GM18511 (cell line): ENCODE results near the gene SCAMP5.
A peak's percentile ranks its signal among the peaks of the same experiment; 100 is the strongest.

Source experiments
- ATAC-seq: cut with Tn5 transposase; IDR thresholded peaks from one replicate; pipeline ENCODE4 v1.9.1; 2021; ENCODE audit warnings: mild to moderate bottlenecking, moderate library complexity; ENCODE audit not compliant: unreplicated experiment

Gene SCAMP5, protein sequence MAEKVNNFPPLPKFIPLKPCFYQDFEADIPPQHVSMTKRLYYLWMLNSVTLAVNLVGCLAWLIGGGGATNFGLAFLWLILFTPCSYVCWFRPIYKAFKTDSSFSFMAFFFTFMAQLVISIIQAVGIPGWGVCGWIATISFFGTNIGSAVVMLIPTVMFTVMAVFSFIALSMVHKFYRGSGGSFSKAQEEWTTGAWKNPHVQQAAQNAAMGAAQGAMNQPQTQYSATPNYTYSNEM

DNA sequence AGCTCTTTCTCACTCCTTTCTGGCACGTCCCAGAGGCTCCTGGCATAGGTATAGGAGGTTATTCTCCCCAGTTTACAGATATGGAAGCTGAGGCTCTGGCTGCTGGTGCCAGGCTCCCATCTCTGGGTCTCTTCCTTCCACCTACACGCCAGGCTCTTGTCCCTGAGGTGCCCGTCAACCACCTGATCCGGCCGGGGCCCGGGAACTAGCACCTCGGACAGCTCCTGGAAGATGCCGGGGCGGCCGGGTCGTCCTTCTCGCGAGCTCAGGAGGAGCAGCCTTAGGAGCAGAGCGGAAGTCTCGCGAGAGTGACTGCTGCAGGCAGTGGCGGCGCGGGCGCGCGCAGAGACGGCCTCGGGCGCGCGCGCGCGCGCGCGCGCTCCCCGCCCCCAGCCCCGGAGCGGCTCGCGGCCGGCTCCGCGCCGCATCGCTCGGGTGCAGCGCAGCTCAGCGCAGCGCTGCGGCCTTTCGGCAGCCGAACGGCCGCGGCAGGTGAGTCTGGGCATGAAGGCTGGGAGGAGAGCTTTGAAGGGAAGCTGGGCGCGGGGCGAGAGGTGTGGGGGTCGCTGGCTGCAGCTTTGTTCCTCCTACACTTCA is at the start of gene SCAMP5:
TSS of gene SCAMP5 (plus strand) at position 382 of the 597 bp plus-strand sequence. CDS start 16,277 bp downstream, outside the sequence.
- ATAC-seq = peak; percentile 78

DNA sequence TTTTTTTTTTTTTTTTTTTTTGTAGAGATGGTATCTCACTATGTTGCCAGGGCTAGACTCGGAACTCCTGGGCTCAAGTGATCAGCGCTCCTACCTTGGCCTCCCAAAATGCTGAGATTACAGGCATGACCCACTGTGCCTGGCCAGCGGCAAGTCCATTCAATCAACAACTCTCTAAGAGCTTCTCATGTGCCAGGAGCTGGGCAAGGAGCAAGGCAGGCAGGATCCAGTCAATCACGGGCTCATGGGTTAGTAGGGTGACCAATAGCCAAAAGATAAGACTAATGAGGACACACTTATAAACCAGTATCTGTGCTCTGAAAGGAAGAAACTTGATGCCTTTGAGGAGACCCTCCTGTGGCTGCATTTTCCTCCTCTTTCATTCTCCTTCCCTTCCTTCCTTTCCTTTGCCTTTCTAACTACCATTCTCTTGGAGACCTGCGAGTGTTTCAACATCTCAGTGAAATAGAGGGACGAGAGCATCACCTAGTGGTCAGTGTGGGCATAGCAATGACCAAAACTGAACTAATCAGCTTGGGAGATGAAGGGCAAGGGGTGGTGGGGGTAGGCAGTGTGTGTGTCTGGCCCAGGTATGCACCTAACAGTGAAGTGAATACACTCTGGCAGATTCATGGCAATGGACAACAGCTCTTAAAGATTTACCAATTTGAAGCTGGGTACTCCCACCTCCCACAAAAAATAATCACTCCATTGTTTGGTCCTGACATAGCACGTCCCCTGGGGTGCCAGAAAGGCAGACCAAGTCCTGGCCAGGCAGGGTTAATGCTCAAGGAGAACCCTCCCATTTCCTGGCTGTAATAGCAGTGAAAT is 45.1 kb upstream of the SCAMP5 start:
- no peak for ATAC-seq

DNA sequence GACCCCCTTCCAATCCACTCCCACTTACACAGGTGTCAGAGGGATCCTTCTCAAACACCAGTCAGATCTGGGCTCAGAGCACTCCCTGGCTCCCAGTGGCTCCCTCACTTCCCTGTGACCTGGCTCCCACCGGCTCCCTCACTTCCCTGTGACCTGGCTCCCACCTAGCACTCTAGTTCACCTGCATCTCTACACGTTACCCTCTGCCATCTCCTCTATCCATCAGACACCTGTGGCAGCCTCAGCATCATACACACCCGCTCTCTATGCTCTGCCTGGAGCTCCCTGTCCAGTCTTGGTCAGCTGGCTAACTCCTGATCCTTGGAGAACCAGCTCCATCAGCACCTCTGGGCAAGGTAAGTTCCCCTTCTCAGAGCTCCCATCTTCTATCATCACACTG is 44.4 kb upstream of the SCAMP5 start:
- ATAC-seq = no peak

GRCh38 chr15:74954515-74954914 is 40.8 kb upstream of the SCAMP5 start:
- no peak for ATAC-seq

- ATAC-seq = no peak
Measured at GRCh38 chr15:74955017-74955416, 40.3 kb upstream of the SCAMP5 start.

DNA sequence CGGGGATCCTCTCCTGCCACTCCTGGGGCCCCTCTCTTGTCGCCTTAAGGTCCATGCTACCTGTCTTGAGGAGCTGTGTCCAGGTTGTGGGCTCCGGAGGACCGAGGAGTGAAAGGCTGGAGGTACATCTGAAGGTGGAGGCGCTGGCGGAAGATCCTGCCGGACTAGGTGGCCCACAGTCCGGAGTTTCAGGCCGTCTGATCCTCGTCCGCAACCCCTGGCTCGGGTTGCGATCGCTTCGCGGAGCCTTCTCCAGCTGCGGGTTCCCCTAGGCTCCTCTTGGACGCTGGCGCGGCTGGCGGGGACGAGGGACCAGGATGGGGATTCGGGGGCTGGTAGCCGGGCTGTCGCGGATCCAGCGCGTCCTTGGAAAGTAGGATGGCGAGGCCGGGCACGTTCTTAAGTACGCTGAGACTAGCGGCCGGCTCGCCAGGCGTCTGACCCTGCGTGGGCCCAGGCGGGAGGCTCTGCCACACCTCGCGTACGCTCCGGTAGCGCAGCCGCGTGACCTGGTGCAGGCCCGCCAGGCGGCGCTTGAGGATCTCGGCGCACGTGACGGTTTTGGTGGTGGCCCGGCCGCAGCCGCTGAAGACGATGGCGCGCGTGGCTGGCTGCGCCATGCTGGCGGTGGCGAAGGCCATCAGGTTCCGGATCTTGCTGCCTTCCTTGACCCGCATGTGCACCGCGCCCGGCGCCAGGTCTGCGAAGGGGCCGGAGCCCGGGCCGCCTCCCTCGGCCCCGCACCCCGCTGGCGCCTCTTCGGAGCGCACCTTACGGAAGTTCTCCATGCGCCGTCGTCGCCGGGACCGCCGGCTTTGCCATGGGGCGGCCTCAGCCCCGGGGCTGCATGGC is 39.3 kb upstream of the SCAMP5 start:
- peak; percentile 56 for ATAC-seq

GRCh38 chr15:74956648-74957475 is 38.5 kb upstream of the SCAMP5 start, which contains the start of gene RPP25:
Gene RPP25 (minus strand): TSS chr15:74956772. CDS start chr15:74956583, 189 bp downstream.
- ATAC-seq = peak; percentile 82

GRCh38 chr15:74957476-74958035 is 37.8 kb upstream of the SCAMP5 start:
- no peak for ATAC-seq

DNA sequence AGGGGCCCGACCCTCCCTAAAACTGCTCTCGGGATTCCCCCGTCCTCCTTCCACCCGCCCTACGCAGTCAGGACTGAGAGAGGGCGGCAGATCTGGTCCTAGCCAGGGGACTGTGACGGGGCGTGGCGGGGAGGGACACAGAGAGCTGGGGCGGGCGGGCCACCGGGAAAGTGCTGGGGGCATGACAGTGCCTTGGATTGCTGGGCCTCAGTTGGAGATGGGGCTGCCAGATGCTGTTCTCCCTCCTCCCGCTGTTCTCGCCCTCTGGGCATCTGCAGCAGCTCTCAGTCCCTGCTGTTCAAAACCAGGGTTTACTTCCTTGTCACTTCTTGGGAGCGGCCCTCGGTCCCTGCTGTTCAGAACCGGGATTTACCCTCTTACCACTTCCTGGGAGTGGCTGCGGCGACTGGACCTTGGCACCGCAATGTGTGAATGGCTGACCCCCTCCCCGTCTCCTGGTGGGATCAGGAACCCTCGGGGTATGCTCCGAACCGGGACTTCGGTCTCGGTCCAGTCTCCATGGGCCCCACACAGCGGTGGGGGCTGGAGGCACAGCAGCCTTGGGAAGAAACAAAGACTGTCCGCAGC is 36.9 kb upstream of the SCAMP5 start:
- ATAC-seq = no peak

GRCh38 chr15:74958908-74959585 is 36.3 kb upstream of the SCAMP5 start:
- no peak for ATAC-seq

GRCh38 chr15:74959586-74959939 is 35.8 kb upstream of the SCAMP5 start:
- ATAC-seq = no peak

- no peak for ATAC-seq
Measured at GRCh38 chr15:74960286-74960685, 35.1 kb upstream of the SCAMP5 start.

DNA sequence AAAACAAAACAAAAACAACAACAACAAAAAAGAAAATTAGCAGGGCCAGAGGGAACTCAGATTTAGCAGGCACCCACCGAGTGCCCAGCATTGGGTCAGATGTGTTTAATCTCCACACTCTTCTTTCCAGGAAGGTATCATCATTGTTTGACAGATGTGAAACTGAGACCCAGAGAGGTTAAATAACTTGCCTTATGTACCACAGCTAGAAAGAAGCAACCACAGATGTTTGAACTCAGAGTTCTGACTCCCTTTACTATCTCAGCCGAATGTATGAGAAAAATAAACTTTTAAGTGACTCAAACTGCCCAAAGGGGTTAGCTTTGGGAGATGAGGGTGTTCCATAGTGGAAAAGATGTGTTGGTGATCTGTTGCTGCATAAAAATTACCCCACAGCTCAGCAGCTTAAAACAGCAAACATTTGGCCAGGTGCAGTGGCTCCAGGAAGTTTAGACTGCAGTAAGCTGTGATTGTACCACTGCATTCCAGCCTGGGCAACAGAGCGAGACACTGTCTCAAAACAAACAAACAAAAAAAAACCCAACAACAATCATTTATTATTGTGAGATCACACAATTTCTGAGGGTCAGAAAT is 34.3 kb upstream of the SCAMP5 start:
- no peak for ATAC-seq

DNA sequence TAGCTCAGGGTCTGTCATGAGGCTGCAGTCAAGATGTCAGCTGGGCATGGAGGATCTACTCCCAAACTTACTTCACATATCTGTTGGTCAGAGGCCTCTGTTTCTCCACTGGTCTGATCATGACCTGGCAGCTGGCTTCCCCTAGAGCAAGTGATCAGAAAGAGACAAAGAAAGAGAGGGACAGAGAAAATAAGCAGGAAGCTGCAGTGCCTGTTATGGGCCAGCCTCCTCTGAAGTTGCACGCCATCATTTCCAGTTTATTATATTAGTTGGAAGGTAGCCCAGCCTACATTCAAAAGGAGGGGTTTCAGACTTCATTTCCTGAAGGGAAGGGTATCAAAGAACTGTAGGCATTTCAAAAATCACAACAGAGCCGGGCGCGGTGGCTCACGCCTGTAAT is 33.7 kb upstream of the SCAMP5 start:
- ATAC-seq = no peak

- no peak for ATAC-seq
Measured at GRCh38 chr15:74962219-74962618, 33.1 kb upstream of the SCAMP5 start.

- no peak for ATAC-seq
Measured at GRCh38 chr15:74962671-74963070, 32.7 kb upstream of the SCAMP5 start.

GRCh38 chr15:74963213-74963612 is 32.1 kb upstream of the SCAMP5 start:
- ATAC-seq = no peak

GRCh38 chr15:74964794-74965193 is 30.6 kb upstream of the SCAMP5 start:
- ATAC-seq = no peak
